ENCODE measurements around the gene VWA3B. TPM values are rescaled to one million over a fixed set of nuclear protein-coding genes. Genes with fewer than 3 reads are reported as not detected.
"Not testable (repeated sequence)": the region's sequence is repeated elsewhere in the genome, so short reads cannot be mapped to it uniquely, and the experiment has no call there.

The VWA3B gene
- total RNA-seq, 1 donor from 2014 or later: not detected

- Mint-ChIP-seq H3K4me3 (no peak overlapping the region), H3K4me1 (no peaks in the 10 kb centered on the region), H3K27ac (ENCODE audit: unreplicated experiment) (no peak overlapping the region), H3K36me3 (ENCODE audit: low read depth) (peaks cover 11% of the 10 kb centered on the region), H3K27me3 (ENCODE audit: low read depth) (peaks cover 2% of the 10 kb centered on the region), H3K9me3 (peaks cover 16% of the 10 kb centered on the region)
- TF ChIP-seq, protein P1, sequence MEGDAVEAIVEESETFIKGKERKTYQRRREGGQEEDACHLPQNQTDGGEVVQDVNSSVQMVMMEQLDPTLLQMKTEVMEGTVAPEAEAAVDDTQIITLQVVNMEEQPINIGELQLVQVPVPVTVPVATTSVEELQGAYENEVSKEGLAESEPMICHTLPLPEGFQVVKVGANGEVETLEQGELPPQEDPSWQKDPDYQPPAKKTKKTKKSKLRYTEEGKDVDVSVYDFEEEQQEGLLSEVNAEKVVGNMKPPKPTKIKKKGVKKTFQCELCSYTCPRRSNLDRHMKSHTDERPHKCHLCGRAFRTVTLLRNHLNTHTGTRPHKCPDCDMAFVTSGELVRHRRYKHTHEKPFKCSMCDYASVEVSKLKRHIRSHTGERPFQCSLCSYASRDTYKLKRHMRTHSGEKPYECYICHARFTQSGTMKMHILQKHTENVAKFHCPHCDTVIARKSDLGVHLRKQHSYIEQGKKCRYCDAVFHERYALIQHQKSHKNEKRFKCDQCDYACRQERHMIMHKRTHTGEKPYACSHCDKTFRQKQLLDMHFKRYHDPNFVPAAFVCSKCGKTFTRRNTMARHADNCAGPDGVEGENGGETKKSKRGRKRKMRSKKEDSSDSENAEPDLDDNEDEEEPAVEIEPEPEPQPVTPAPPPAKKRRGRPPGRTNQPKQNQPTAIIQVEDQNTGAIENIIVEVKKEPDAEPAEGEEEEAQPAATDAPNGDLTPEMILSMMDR (conservative IDR thresholded peaks at IDR 0.05): no peak
- no peak for DNase-seq (ENCODE audit: low read depth, low spot score)
Measured at GRCh38 chr2:98099939-98100743, 13.2 kb downstream of the VWA3B start.

DNA sequence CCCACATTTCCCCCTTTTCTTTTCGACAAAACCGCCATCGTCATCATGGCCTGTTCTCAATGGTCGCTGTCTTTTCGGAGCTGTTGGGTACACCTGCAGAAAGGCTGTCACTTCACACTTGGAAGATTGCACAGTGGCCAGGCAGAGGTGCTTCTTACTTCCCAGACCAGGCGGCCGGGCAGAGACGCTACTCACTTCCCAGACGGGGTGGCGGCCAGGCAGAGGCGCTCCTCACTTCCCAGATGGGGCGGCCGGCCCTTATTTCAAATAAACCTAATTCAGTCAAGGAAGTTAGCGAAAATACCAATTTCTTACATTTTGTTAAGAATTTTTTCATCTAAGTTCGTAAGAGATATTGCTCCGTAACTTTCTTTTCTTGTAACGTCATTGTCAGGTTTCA is 15.3 kb downstream of the VWA3B start:
- H3K36me3 Mint-ChIP-seq (ENCODE audit: low read depth); H3K27me3 Mint-ChIP-seq (ENCODE audit: low read depth); H3K9me3 Mint-ChIP-seq; H3K4me3 Mint-ChIP-seq; H3K27ac Mint-ChIP-seq (ENCODE audit: unreplicated experiment); DNase-seq (ENCODE audit: low read depth, low spot score); H3K4me1 Mint-ChIP-seq: not testable (repeated sequence)

DNA sequence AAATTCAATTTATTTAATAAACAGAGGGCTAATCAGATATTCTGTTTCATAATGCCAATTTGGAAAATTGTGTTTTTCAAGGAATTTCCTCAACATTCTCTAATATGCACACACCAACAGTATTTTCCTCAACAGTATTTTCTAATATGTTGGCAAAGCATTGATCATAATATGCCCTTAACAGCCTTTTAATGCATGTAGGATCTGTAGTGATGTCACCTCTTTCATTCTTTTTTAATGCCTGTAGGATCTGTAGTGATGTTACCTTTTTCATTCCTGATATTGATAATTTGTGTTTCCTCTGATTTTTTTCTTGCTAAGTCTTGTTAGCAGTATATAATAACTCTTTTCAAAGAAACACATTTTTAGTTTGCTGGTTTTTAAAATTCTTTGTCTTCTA is 15.9 kb downstream of the VWA3B start:
- Mint-ChIP-seq H3K4me3 (no peak overlapping the region), H3K27me3 (ENCODE audit: low read depth) (no peaks in the 10 kb centered on the region), H3K27ac (ENCODE audit: unreplicated experiment) (no peak overlapping the region), H3K4me1 (no peaks in the 10 kb centered on the region), H3K36me3 (ENCODE audit: low read depth) (peaks cover 5% of the 10 kb centered on the region), H3K9me3 (peaks cover 7% of the 10 kb centered on the region)
- DNase-seq (ENCODE audit: low read depth, low spot score): no peak
- TF ChIP-seq, protein P1 (conservative IDR thresholded peaks at IDR 0.05): no peak

DNA sequence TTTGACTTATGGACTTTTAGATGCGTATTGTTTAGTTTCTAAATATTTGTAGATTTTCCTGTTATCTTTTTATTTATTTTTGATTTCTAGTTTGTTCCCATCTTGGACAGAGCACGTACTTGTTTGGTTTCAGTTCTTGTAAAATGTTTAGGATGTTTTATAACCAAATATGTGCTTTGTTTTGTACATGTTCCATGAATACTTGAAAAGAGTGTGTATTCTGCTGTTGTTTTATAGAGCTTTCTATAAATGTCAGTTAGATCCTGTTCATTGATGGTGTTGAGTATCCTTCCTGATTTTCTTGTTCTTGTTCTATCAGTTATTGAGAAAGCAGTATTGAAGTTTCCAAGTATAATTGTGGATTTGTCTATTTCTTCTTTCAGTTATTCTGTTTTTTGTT is 21.1 kb downstream of the VWA3B start:
- Mint-ChIP-seq H3K36me3 (ENCODE audit: low read depth) (peaks cover 11% of the 10 kb centered on the region), H3K27ac (ENCODE audit: unreplicated experiment) (no peak overlapping the region), H3K4me3 (no peak overlapping the region), H3K27me3 (ENCODE audit: low read depth) (no peaks in the 10 kb centered on the region), H3K9me3 (peaks cover 9% of the 10 kb centered on the region), H3K4me1 (no peaks in the 10 kb centered on the region)
- no peak for DNase-seq (ENCODE audit: low read depth, low spot score)
- TF ChIP-seq, protein P1 (conservative IDR thresholded peaks at IDR 0.05): no peak

GRCh38 chr2:98110741-98111140 is 23.8 kb downstream of the VWA3B start:
- H3K36me3 Mint-ChIP-seq (ENCODE audit: low read depth): peaks cover 9% of the 10 kb centered on the region
- no peak for DNase-seq (ENCODE audit: low read depth, low spot score)
- no peak overlapping the region for H3K4me3 Mint-ChIP-seq
- H3K27ac Mint-ChIP-seq (ENCODE audit: unreplicated experiment): no peak overlapping the region
- TF ChIP-seq, protein P1 (conservative IDR thresholded peaks at IDR 0.05): no peak
- H3K9me3 Mint-ChIP-seq: peaks cover 10% of the 10 kb centered on the region
- no peaks in the 10 kb centered on the region for H3K27me3 Mint-ChIP-seq (ENCODE audit: low read depth)
- H3K4me1 Mint-ChIP-seq: peaks cover 6% of the 10 kb centered on the region

- Mint-ChIP-seq H3K4me3 (no peak overlapping the region), H3K9me3 (peaks cover 12% of the 10 kb centered on the region), H3K27ac (ENCODE audit: unreplicated experiment) (peak overlapping the region; percentile 57), H3K36me3 (ENCODE audit: low read depth) (peaks cover 9% of the 10 kb centered on the region), H3K27me3 (ENCODE audit: low read depth) (peaks cover 3% of the 10 kb centered on the region), H3K4me1 (peaks cover 6% of the 10 kb centered on the region)
- no peak for DNase-seq (ENCODE audit: low read depth, low spot score)
- TF ChIP-seq, protein P1 (conservative IDR thresholded peaks at IDR 0.05): no peak
Measured at GRCh38 chr2:98114643-98115330, 27.8 kb downstream of the VWA3B start.

Data from neural crest cell (in vitro differentiated cells).